Measurements from ENCODE around the gene WDR75.

- no peak for TF ChIP-seq FOXK2 (IDR thresholded peaks at IDR 0.05)
- TF ChIP-seq SUZ12 (IDR thresholded peaks at IDR 0.05), result no peak
- no peak for TF ChIP-seq BHLHE40 (IDR thresholded peaks at IDR 0.05; ENCODE audit: borderline replicate concordance)
- TF ChIP-seq SP1 (IDR thresholded peaks at IDR 0.05), result no peak
- TF ChIP-seq LEF1 (IDR thresholded peaks at IDR 0.05; ENCODE audit: borderline replicate concordance), result no peak
- TF ChIP-seq ELF4 (IDR thresholded peaks at IDR 0.05), result no peak
- TF ChIP-seq TARDBP (IDR thresholded peaks at IDR 0.05), result no peak
Observed at GRCh38 chr2:189524746-189525145, 83.5 kb downstream of the WDR75 start.

Data from HEK293T (cell line).